PC-3 (cell line): ENCODE data around the gene PEPD.

Experiments
- CTCF ChIP-seq: fragments of 300-600 bp; sonication (generic); conservative IDR thresholded peaks from 2 replicates; pipeline ENCODE4 v1.5.1; 2017; ENCODE audit warnings: antibody characterized with exemption, low read depth, mild to moderate bottlenecking, low read length
- EZH2 ChIP-seq: fragments of 300-600 bp; sonication (generic); IDR thresholded peaks from one replicate; pipeline ENCODE4 v1.6.1; 2017; ENCODE audit warnings: antibody characterized with exemption, mild to moderate bottlenecking, low read length; ENCODE audit not compliant: unreplicated experiment
- EZH2phosphoT487 ChIP-seq: fragments of 300-600 bp; sonication (generic); IDR thresholded peaks from 2 replicates; pipeline ENCODE4 v1.6.1; 2018; ENCODE audit warnings: mild to moderate bottlenecking, antibody characterized with exemption, low read length, borderline replicate concordance

GRCh38 chr19:33349319-33350289 is 172.0 kb downstream of the PEPD start:
- TF ChIP-seq EZH2 = no peak
- TF ChIP-seq CTCF = no peak
- no peak for TF ChIP-seq EZH2phosphoT487
